GM10266 (cell line): ENCODE results near the gene ANKS6.

ENCODE experiments used
- DNase-seq: peaks from one replicate; pipeline ENCODE4 v3.0.0; 2012; ENCODE audit errors: extremely low spot score
- CTCF ChIP-seq: IDR thresholded peaks from 2 replicates; pipeline ENCODE4 v1.5.1; 2012; ENCODE audit warnings: mild to moderate bottlenecking, low read depth; ENCODE audit not compliant: control insufficient read depth, insufficient read depth; ENCODE audit errors: missing control alignments

ANKS6 gene

GRCh38 chr9:98796364-98797101 lies at the start of gene ANKS6:
Gene ANKS6, minus strand, starts transcription at chr9:98796555. Its CDS starts 64 bp downstream, at chr9:98796491.
- peak; percentile 96 for DNase-seq

DNA sequence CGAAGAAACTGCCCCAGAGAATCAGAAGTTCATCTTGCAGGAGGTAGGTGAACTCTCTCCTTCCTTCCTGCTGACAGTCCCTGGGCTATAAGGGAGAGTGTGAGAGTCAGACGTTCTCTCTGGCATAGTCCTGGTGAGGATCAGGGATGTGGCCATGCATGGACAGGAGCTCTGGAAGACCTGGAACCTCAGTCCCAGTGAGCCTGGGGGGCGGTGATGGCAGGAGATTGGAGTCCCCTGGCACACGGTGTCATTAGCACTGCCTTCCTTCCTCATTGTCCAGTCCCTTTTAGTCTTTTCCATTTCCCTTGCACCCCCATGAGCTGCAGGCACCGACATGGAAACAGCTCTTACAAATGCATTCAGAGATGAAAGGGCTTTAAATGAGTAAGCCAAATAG lies 49.7 kb upstream of the ANKS6 start:
- no peak for TF ChIP-seq CTCF
- no peak for DNase-seq

More at GRCh38 chr9:98796364-98797101, at the start of gene ANKS6:
- peak; percentile 71 for TF ChIP-seq CTCF

DNA sequence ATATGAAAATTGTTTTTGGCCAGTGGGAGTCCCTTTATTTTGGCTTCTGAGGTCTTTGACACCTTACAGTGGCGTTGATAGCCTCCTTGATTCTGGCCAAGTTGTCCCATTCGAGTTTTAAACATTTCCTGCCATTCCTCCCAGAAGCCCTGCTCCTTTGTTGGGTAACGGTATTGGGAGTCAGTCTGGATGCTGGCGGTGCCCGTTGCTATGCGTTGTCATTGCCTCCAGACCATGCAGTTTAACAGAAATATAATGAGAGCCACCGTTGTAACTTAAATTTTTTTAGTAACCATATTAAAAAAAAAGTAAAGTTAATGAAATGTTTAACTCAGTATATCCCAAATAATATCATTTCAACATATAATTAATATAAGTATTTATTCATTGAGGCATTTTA lies 46.2 kb upstream of the ANKS6 start:
- TF ChIP-seq CTCF: no peak
- DNase-seq: no peak

DNA sequence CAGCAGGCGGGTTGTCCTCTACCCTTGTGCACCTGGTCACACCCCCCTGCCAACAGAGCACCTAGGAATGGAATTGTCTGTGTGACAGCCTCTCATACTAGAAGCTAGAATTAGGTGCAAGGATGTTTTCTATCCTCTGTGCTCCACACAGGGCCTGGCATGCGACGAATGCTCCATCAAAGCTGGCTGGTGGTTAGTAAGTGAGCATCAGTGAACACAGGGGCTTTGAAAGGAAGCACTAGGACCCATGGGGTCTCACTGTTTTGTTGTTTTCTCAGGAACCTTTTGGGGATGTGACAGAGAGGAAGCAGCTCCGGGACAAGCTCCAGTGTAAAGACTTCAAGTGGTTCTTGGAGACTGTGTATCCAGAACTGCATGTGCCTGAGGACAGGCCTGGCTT lies 43.4 kb upstream of the ANKS6 start:
- no peak for TF ChIP-seq CTCF
- DNase-seq: no peak

DNA sequence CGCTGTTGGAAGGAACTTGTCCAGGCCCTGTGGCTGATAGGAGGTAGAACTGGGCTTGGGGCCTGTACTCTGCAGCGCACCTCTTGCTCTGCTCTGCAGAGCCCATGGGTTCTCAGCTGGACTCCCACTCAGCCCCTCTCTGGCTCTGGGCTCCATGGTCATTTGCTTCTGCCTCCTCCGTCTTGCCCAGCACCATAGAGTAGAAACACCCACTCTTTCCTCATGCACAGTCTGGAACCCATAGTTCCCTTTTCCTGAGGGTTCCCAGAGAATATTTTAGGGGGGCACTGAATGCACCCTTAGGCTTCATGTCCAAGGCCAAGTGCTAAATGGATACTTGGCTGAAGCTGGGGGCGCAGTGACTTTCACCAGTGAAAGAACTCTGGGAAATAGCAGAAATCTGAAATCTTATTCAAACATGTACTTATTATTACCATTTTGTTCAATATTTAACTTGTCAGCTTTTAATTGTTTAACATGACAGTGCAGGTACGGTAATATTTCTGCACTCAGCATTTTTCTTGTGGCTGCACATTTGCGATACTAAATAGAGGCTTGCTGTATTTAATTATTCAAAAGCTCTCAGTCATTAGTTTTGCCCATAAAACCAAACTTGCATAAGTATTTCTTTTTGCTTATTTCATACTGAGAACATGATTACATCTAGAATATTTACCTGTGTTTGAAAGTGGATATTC lies 42.7 kb upstream of the ANKS6 start:
- DNase-seq: no peak
- no peak for TF ChIP-seq CTCF

- TF ChIP-seq CTCF: no peak
- DNase-seq: no peak
Observed at GRCh38 chr9:98838155-98838867, 42.0 kb upstream of the ANKS6 start.
